Measurements from ENCODE around the gene IMMP2L.

The IMMP2L gene

DNA sequence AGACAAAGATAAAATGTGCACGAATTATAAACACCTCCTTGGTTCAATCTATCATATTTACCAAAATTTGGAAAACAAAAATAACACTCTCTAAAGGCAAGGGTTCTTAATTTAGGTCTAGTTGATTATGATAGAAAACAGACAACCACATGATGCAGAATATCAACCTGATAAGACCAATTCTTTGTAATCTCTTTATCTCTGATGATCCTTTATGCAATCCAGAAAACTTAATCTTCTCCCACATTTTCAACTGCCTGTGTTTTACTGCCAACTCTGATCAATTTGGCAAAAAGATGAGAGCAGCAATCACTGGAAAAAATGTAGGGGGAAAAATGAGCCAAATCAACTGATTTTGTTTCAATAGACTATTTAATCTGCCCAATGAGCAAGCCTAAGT is 322.9 kb downstream of the IMMP2L start:
- no peak overlapping the region for H3K4me3 ChIP-seq (ENCODE audit: control insufficient read depth, low read depth, low read length)
- TF ChIP-seq, protein P1, sequence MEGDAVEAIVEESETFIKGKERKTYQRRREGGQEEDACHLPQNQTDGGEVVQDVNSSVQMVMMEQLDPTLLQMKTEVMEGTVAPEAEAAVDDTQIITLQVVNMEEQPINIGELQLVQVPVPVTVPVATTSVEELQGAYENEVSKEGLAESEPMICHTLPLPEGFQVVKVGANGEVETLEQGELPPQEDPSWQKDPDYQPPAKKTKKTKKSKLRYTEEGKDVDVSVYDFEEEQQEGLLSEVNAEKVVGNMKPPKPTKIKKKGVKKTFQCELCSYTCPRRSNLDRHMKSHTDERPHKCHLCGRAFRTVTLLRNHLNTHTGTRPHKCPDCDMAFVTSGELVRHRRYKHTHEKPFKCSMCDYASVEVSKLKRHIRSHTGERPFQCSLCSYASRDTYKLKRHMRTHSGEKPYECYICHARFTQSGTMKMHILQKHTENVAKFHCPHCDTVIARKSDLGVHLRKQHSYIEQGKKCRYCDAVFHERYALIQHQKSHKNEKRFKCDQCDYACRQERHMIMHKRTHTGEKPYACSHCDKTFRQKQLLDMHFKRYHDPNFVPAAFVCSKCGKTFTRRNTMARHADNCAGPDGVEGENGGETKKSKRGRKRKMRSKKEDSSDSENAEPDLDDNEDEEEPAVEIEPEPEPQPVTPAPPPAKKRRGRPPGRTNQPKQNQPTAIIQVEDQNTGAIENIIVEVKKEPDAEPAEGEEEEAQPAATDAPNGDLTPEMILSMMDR (conservative IDR thresholded peaks at IDR 0.05; ENCODE audit: control insufficient read depth, insufficient read depth, low read depth, low read length), result no peak
- DNase-seq (ENCODE audit: low read depth), result no peak

DNA sequence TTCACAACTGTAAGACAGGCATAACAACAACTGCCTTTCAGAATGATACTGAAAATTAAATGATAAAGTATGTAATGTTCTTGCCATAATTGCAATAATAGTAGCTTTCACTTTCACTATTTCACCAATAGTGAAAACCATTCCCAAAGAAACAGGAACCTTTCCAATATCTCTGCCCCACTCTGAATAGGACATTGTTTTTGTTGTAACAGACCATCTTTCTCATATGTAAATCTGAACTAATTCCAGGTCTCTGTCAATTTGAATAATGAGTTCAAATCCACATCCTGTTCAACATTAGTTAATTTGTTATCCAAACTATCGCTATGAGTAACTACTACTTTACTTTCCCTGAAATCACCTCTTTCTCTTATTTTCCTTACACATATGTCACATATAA is 323.4 kb downstream of the IMMP2L start:
- no peak overlapping the region for H3K4me3 ChIP-seq (ENCODE audit: control insufficient read depth, low read depth, low read length)
- DNase-seq (ENCODE audit: low read depth), result peak; percentile 58
- TF ChIP-seq, protein P1 (conservative IDR thresholded peaks at IDR 0.05; ENCODE audit: control insufficient read depth, insufficient read depth, low read depth, low read length), result no peak

DNA sequence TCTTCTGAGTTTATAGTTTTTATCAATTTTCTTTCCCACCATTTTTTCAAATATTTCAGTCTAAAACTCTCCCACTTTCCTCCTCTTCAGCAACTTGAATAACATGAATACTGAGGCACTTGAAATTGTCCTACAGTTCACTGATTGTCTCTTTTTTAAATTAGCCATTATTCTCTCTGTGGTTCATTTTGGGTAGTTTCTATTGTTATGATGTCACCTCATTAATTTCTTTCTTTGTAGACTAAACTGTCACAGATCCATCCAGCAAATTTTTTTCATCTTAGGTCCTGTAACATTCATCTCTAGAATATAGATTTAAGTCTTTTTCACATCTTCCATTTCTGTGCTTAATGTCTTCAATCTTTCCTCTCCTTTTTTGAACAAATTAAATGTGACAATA is 326.6 kb downstream of the IMMP2L start:
- no peak overlapping the region for H3K4me3 ChIP-seq (ENCODE audit: control insufficient read depth, low read depth, low read length)
- TF ChIP-seq, protein P1 (conservative IDR thresholded peaks at IDR 0.05; ENCODE audit: control insufficient read depth, insufficient read depth, low read depth, low read length), result no peak
- DNase-seq (ENCODE audit: low read depth), result no peak

DNA sequence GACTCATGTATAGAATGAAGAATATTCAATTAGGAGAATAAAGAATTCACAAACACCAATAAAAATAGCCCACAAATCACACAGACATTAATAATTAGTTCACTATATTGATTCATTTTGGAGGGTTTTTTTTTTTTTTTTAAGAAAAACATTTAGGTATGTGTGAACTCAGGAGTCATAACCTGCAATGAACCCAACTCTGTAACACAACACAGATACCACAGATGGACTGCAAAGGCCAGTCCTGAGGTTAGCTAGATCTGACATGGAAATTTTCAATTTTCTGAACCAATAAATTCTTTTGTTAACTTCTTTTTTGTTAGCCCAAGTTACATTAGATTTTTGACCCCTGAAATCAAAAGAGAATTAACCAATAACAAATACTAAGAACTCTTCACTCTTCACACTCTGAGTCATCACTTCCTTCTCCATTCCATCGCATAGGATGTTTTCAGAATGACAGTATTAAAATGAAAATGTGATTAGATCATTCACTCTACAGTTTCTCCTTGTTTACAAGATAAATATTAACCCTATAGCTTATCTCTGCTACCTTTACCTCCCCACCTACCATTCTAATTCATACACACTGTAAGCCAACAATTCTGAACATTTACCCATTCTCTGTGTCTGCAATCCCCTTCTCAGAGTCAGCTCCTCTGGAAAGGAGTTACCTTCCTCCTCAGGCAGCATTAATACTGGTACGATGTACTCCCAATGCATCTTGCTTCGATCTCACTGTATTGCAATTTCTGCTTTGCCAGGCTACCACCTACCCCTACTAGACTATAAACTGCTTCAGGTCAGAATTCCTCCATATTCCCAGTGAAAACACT is 329.8 kb downstream of the IMMP2L start:
- H3K4me3 ChIP-seq (ENCODE audit: control insufficient read depth, low read depth, low read length), result no peak overlapping the region
- peak; percentile 64 for DNase-seq (ENCODE audit: low read depth)
- TF ChIP-seq, protein P1 (conservative IDR thresholded peaks at IDR 0.05; ENCODE audit: control insufficient read depth, insufficient read depth, low read depth, low read length), result no peak

DNA sequence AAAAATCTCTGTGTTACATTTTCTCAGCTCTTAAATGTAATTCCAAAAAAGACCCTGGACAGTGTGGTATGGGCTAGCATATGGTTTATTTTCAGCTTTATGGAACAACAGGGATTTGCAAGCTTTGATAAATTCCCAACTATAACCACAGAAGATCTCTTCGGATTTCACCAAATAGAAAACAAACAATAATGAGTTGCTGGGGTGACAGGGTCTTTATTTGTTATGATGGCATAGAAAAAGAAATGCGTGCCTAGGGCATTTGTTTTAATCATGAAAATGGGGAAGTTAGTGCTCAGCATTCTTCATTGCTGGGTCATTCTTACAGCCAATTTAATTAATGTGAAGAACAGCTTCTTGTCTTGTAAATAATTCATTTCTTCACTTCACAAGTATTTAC is 332.4 kb downstream of the IMMP2L start:
- TF ChIP-seq, protein P1 (conservative IDR thresholded peaks at IDR 0.05; ENCODE audit: control insufficient read depth, insufficient read depth, low read depth, low read length), result no peak
- DNase-seq (ENCODE audit: low read depth), result no peak
- H3K4me3 ChIP-seq (ENCODE audit: control insufficient read depth, low read depth, low read length), result no peak overlapping the region

DNA sequence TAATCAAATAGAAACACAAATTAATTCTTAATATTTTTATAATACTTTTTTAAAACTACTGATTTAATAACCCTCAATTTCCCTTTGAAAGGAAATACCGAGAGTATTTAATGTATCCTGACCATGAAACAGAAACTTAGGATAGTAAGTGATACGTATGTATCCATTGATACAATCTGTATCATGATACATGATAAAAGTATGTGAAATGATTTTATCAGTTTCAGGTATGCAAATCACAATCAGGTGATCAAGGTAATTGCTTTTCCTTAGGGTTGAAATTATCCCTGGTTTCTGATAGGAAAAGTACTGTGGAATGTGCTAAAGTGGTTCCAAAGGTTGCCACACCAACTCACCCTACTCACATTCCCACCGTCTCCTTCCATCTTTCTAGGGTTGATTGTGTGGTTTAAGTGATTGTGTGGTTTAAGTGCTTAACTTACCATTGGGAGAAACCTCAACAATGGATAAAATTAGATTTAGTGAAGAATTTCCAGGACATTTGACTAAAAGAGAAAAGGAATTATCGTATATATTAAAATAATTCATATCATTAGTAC is 333.0 kb downstream of the IMMP2L start:
- TF ChIP-seq, protein P1 (conservative IDR thresholded peaks at IDR 0.05; ENCODE audit: control insufficient read depth, insufficient read depth, low read depth, low read length), result no peak
- no peak for DNase-seq (ENCODE audit: low read depth)
- no peak overlapping the region for H3K4me3 ChIP-seq (ENCODE audit: control insufficient read depth, low read depth, low read length)
